CD14-positive monocyte (primary cell): ENCODE measurements around the gene PSME3. TPM values are rescaled to one million over a fixed set of nuclear protein-coding genes. Genes with fewer than 3 reads are reported as not detected.
"Not testable (repeated sequence)": the region's sequence is repeated elsewhere in the genome, so short reads cannot be mapped to it uniquely, and the experiment has no call there.

Experiments
- DNase-seq, 3 donors: peaks; one replicate each; pipeline ENCODE4 v3.0.0-alpha.2; 2011 to 2022
- H2AFZ ChIP-seq: 2 replicates; pipeline ENCODE4 v1.6.0; 2012; ENCODE audit warnings: mild to moderate bottlenecking, low read depth, low read length, inconsistent platforms; ENCODE audit not compliant: insufficient read depth, poor library complexity, severe bottlenecking
- H3K27ac ChIP-seq, 2 donors: 1 replicate in 1 of 2; 2 replicates in 1 of 2; pipeline ENCODE4 v1.5.1; 2012 to 2013; ENCODE audit warnings: low read length in 2 of 2, control low read depth in 1 of 2, inconsistent platforms in 1 of 2, low read depth in 1 of 2, mild to moderate bottlenecking in 1 of 2
- H3K27me3 ChIP-seq, 2 donors: one replicate each; pipeline versions ENCODE4 v1.6.0 to v1.6.1; 2011 to 2013; ENCODE audit warnings: low read length in 2 of 2; ENCODE audit not compliant: control insufficient read depth in 2 of 2, insufficient read depth in 2 of 2
- H3K36me3 ChIP-seq, 2 donors: replicated peaks in 1 of 2; 1 replicate in 1 of 2; 2 replicates in 1 of 2; pipeline versions ENCODE4 v1.5.1 to v1.6.1; 2012 to 2013; ENCODE audit warnings: low read length in 2 of 2, control low read depth in 1 of 2, inconsistent platforms in 1 of 2, mild to moderate bottlenecking in 1 of 2; ENCODE audit not compliant: insufficient read depth in 2 of 2, control insufficient read depth in 1 of 2
- H3K4me1 ChIP-seq, 2 donors: 1 replicate in 1 of 2; 2 replicates in 1 of 2; pipeline versions ENCODE4 v1.5.1 to v1.6.1; 2012 to 2013; ENCODE audit warnings: low read length in 2 of 2, control low read depth in 1 of 2, inconsistent platforms in 1 of 2, mild to moderate bottlenecking in 1 of 2, moderate library complexity in 1 of 2; ENCODE audit not compliant: insufficient read depth in 2 of 2, control insufficient read depth in 1 of 2
- H3K4me2 ChIP-seq: replicated peaks from 2 replicates; pipeline ENCODE3; 2012; ENCODE audit warnings: low read length, moderate library complexity, mild to moderate bottlenecking; ENCODE audit not compliant: poor library complexity, severe bottlenecking; ENCODE audit errors: extremely low read depth
- H3K4me3 ChIP-seq, 3 experiments: fragments of 200-600 bp in 1 of 3; sonication (generic) in 1 of 3; replicated peaks in 1 of 3; 1 replicate in 2 of 3; 2 replicates in 1 of 3; pipeline ENCODE4 v1.5.1; 2011 to 2013; ENCODE audit warnings: low read length in 3 of 3, mild to moderate bottlenecking in 3 of 3, control low read depth in 2 of 3, low read depth in 2 of 3, inconsistent platforms in 1 of 3, moderate library complexity in 1 of 3
- H3K79me2 ChIP-seq: 2 replicates; pipeline ENCODE4 v1.6.0; 2012; ENCODE audit warnings: mild to moderate bottlenecking, control low read depth, inconsistent platforms, low read length, moderate library complexity; ENCODE audit not compliant: insufficient read depth
- H3K9ac ChIP-seq: 2 replicates; pipeline ENCODE4 v1.6.0; 2017; ENCODE audit warnings: low read length, mild to moderate bottlenecking; ENCODE audit not compliant: insufficient read depth, poor library complexity, severe bottlenecking
- H3K9me3 ChIP-seq, 2 donors: replicated peaks in 1 of 2; 1 replicate in 1 of 2; 2 replicates in 1 of 2; pipeline versions ENCODE4 v1.5.1 to v1.6.1; 2012 to 2013; ENCODE audit warnings: low read length in 2 of 2, control low read depth in 1 of 2; ENCODE audit not compliant: control insufficient read depth in 1 of 2, insufficient read depth in 1 of 2
- H4K20me1 ChIP-seq: 2 replicates; pipeline ENCODE4 v1.6.0; 2012; ENCODE audit warnings: mild to moderate bottlenecking, low read length, control low read depth, moderate library complexity; ENCODE audit not compliant: insufficient read depth
- H3K27ac Mint-ChIP-seq, 7 donors: one replicate each; pipeline ENCODE4 v1.8.0; 2020; ENCODE audit warnings: mild to moderate bottlenecking in 7 of 7, mixed read lengths in 7 of 7, moderate library complexity in 6 of 7, inconsistent platforms in 2 of 7
- H3K27me3 Mint-ChIP-seq, 3 donors: one replicate each; pipeline ENCODE4 v1.8.0; 2021 to 2022; ENCODE audit warnings: low read depth in 3 of 3, mild to moderate bottlenecking in 3 of 3, mixed read lengths in 3 of 3, moderate library complexity in 3 of 3, inconsistent platforms in 1 of 3
- H3K36me3 Mint-ChIP-seq, 2 donors: one replicate each; pipeline ENCODE4 v1.8.0; 2020; ENCODE audit warnings: mixed read lengths in 2 of 2, inconsistent platforms in 1 of 2, mild to moderate bottlenecking in 1 of 2
- H3K4me1 Mint-ChIP-seq: one replicate; pipeline ENCODE4 v1.8.0; 2020; ENCODE audit warnings: mild to moderate bottlenecking, mixed read lengths
- H3K4me3 Mint-ChIP-seq, 2 donors: one replicate each; pipeline ENCODE4 v1.8.0; 2020; ENCODE audit warnings: mild to moderate bottlenecking in 2 of 2, mixed read lengths in 2 of 2, moderate library complexity in 1 of 2
- H3K9me3 Mint-ChIP-seq, 7 donors: one replicate each; pipeline ENCODE4 v1.8.0; 2020 to 2022; ENCODE audit warnings: mixed read lengths in 7 of 7, mild to moderate bottlenecking in 6 of 7, moderate library complexity in 6 of 7, inconsistent platforms in 2 of 7
- WGBS: methylation state at CpG from one replicate; pipeline ENCODE4 v1.1.5; 2013; ENCODE audit warnings: missing lambda C conversion rate; ENCODE audit not compliant: insufficient coverage; 5-methylcytosine and 5-hydroxymethylcytosine counted together
- intact Hi-C, 2 donors: fragments of 100-400 bp; cut with micrococcal nuclease; formaldehyde crosslinking; loops; one replicate each; pipeline versions ENCODE4 v1.15.0 to v1.15.1; 2023
- polyA plus RNA-seq, 3 donors: library from polyadenylated mRNA; depleted of rRNA in 1 of 3; unstranded in 2 of 3; stranded (reverse) in 1 of 3; fragments of 300-500 nt in 2 of 3; fragments of >200 nt in 1 of 3; fragmentation: Illumina TruSeq in 2 of 3; gene quantifications; 1 replicate in 2 of 3; 2 replicates in 1 of 3; pipeline ENCODE4 v1.2.3, GENCODE V29; 2012 to 2021
- TF ChIP-seq, protein P1 (sequence below): fragments of 200-600 bp; IDR thresholded peaks from one replicate; pipeline ENCODE4 v1.8.0; 2022; ENCODE audit warnings: antibody characterized with exemption, mild to moderate bottlenecking

PSME3 gene
- polyA plus RNA-seq, 3 donors: 61.9 to 137 (median 124) TPM

DNA sequence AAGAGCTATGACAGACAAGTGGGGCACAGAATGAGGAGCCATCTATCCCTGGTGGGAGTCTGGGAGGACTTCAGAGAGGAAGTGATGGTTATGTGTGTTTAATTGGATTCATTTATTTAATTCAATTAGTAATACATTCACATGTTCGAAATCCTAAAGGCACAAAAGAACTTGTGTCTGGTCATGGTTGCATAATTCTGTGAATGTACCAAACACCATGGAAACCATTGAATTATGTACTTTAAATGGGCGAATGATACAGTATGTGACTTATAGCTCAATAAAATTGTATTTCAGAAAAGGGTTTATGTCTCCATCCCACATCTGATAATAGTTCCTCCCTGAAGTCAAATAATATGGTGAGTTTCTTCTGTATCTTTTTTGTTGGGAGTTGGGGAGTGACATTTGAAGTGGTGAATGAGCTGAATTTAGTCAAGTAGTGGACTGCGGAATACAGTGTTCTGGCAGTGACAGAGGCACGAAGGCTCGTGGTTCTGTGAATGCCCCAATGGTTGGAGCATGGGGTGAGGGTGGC lies 47.6 kb downstream of the PSME3 start:
- no peak overlapping the region for H3K27ac ChIP-seq
- H3K36me3 Mint-ChIP-seq: no peaks in the 10 kb centered on the region
- peaks cover 9 to 14% of the 10 kb centered on the region in 2 donors for H3K4me1 ChIP-seq
- H3K4me2 ChIP-seq: no peak overlapping the region
- H3K4me1 Mint-ChIP-seq: peaks cover 9% of the 10 kb centered on the region
- DNase-seq: no peak
- H3K4me3 ChIP-seq: no peak overlapping the region
- no peak overlapping the region for H3K9ac ChIP-seq
- H3K27ac Mint-ChIP-seq: peak overlapping the region in 1 of 7 donors; percentile 61
- peaks cover 0 to 5% (median 0%) of the 10 kb centered on the region in 7 donors for H3K9me3 Mint-ChIP-seq
- no peaks in the 10 kb centered on the region for H3K36me3 ChIP-seq
- peaks cover 7 to 12% (median 12%) of the 10 kb centered on the region in 3 donors for H3K27me3 Mint-ChIP-seq
- WGBS: 93% methylated on average over 3 of the region's 5 CpGs
- no peaks in the 10 kb centered on the region for H3K27me3 ChIP-seq
- H3K4me3 Mint-ChIP-seq: no peak overlapping the region
- intact Hi-C loops: no loop called here
- H3K79me2 ChIP-seq: no peaks in the 10 kb centered on the region
- H3K9me3 ChIP-seq: no peaks in the 10 kb centered on the region
- no peaks in the 10 kb centered on the region for H4K20me1 ChIP-seq
- H2AFZ ChIP-seq: no peak overlapping the region
- TF ChIP-seq, protein P1, sequence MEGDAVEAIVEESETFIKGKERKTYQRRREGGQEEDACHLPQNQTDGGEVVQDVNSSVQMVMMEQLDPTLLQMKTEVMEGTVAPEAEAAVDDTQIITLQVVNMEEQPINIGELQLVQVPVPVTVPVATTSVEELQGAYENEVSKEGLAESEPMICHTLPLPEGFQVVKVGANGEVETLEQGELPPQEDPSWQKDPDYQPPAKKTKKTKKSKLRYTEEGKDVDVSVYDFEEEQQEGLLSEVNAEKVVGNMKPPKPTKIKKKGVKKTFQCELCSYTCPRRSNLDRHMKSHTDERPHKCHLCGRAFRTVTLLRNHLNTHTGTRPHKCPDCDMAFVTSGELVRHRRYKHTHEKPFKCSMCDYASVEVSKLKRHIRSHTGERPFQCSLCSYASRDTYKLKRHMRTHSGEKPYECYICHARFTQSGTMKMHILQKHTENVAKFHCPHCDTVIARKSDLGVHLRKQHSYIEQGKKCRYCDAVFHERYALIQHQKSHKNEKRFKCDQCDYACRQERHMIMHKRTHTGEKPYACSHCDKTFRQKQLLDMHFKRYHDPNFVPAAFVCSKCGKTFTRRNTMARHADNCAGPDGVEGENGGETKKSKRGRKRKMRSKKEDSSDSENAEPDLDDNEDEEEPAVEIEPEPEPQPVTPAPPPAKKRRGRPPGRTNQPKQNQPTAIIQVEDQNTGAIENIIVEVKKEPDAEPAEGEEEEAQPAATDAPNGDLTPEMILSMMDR: no peak

DNA sequence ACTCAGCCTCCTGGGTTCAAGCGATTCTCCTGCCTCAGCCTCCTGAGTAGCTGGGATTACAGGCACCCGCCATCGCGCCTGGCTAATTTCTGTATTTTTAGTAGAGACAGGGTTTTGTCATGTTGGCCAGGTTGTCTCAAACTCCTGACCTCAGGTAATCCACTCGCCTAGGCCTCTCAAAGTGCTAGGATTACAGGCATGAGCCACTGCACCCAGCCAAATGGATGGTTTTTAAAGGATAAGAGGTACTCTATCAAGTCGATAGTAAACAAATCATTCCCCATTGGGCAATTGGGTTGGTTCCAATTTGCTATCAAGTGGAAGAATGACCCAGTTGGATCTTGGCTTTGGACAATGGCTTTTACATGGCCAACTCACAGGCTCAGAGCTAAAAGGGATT lies 48.5 kb downstream of the PSME3 start:
- WGBS: 100% methylated on average over 1 of the region's 6 CpGs
- not testable (repeated sequence) for H3K9me3 Mint-ChIP-seq

More for the DNA sequence above, 48.5 kb downstream of the PSME3 start:
- H4K20me1 ChIP-seq, H3K9me3 ChIP-seq, H3K36me3 Mint-ChIP-seq, H3K4me3 ChIP-seq, H3K4me3 Mint-ChIP-seq, intact Hi-C loops, H3K27ac Mint-ChIP-seq, H3K27ac ChIP-seq, H2AFZ ChIP-seq, DNase-seq, H3K4me2 ChIP-seq, H3K9ac ChIP-seq, H3K79me2 ChIP-seq, H3K36me3 ChIP-seq, H3K27me3 ChIP-seq: not testable (repeated sequence)
- H3K4me1 ChIP-seq: peaks cover 17 to 22% of the 10 kb centered on the region in 2 donors
- Mint-ChIP-seq H3K27me3 (peaks cover 7 to 12% (median 12%) of the 10 kb centered on the region in 3 donors), H3K4me1 (peaks cover 18% of the 10 kb centered on the region)
